PC-3 (cell line): ENCODE results near the gene TAF1B.

Experiments used
- CTCF ChIP-seq: fragments of 300-600 bp; sonication (generic); conservative IDR thresholded peaks from 2 replicates; pipeline ENCODE4 v1.5.1; 2017; ENCODE audit warnings: antibody characterized with exemption, low read depth, mild to moderate bottlenecking, low read length
- EZH2 ChIP-seq: fragments of 300-600 bp; sonication (generic); IDR thresholded peaks from one replicate; pipeline ENCODE4 v1.6.1; 2017; ENCODE audit warnings: antibody characterized with exemption, mild to moderate bottlenecking, low read length; ENCODE audit not compliant: unreplicated experiment
- EZH2phosphoT487 ChIP-seq: fragments of 300-600 bp; sonication (generic); IDR thresholded peaks from 2 replicates; pipeline ENCODE4 v1.6.1; 2018; ENCODE audit warnings: mild to moderate bottlenecking, antibody characterized with exemption, low read length, borderline replicate concordance

- no peak for TF ChIP-seq CTCF
- TF ChIP-seq EZH2 = no peak
- no peak for TF ChIP-seq EZH2phosphoT487
Observed at GRCh38 chr2:9877726-9878125, 34.5 kb downstream of the TAF1B start.
